22Rv1 (cell line): ENCODE results near the gene CDRT15.

ENCODE experiments used
- ZFX ChIP-seq: fragments of 450-650 bp; IDR thresholded peaks from 2 replicates; pipeline ENCODE4 v1.6.1; 2017; ENCODE audit warnings: antibody characterized with exemption, borderline replicate concordance
- TF ChIP-seq, protein P1 (sequence below): fragments of 450-650 bp; IDR thresholded peaks from 2 replicates; pipeline ENCODE4 v1.5.1; 2017; ENCODE audit warnings: mild to moderate bottlenecking

DNA sequence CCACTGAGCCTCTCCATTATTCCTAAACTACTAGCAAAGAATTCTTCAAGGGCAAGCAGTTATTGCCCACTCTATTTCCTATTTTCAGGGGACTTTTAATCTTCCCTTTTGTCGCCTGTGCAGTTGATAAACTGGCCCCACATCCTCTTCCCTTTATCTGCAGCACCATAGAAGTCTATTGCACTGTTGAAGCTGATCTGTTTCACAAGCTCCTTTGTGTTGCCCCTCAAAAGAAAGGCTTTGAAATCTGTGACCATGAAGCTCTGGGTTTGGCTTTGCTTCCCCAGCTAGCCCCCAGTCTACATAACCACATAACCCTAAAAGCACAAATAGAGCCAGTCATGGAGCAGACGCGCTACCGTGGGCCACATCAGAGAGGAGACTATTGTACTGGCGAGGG is 37.1 kb downstream of the CDRT15 start:
- TF ChIP-seq, protein P1, sequence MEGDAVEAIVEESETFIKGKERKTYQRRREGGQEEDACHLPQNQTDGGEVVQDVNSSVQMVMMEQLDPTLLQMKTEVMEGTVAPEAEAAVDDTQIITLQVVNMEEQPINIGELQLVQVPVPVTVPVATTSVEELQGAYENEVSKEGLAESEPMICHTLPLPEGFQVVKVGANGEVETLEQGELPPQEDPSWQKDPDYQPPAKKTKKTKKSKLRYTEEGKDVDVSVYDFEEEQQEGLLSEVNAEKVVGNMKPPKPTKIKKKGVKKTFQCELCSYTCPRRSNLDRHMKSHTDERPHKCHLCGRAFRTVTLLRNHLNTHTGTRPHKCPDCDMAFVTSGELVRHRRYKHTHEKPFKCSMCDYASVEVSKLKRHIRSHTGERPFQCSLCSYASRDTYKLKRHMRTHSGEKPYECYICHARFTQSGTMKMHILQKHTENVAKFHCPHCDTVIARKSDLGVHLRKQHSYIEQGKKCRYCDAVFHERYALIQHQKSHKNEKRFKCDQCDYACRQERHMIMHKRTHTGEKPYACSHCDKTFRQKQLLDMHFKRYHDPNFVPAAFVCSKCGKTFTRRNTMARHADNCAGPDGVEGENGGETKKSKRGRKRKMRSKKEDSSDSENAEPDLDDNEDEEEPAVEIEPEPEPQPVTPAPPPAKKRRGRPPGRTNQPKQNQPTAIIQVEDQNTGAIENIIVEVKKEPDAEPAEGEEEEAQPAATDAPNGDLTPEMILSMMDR, result no peak
- no peak for TF ChIP-seq ZFX
